A549 (cell line): ENCODE results near the gene PPY.

Experiments used
- BHLHE40 ChIP-seq: IDR thresholded peaks from 2 replicates; pipeline ENCODE4 v1.6.1; 2012; ENCODE audit warnings: low read depth, low read length, inconsistent platforms
- CHD2 ChIP-seq: fragments of 150-350 bp; IDR thresholded peaks from 2 replicates; pipeline ENCODE4 v1.6.1; 2014; ENCODE audit warnings: low read length; ENCODE audit not compliant: partially characterized antibody
- CHD4 ChIP-seq: fragments of 200-600 bp; sonication (generic); IDR thresholded peaks from 2 replicates; pipeline ENCODE4 v1.6.1; 2016; ENCODE audit warnings: antibody characterized with exemption, mild to moderate bottlenecking, borderline replicate concordance
- CTCF ChIP-seq: fragments of >200 bp; sonication (Bioruptor Twin); formaldehyde crosslinking; IDR thresholded peaks from 3 replicates; pipeline ENCODE4 v1.5.1; 2016
- E2F6 ChIP-seq: IDR thresholded peaks from 2 replicates; pipeline ENCODE4 v1.6.1; 2012; ENCODE audit warnings: low read depth, borderline replicate concordance
- EP300 ChIP-seq, 2 experiments: fragments of >200 bp; sonication (Bioruptor Twin); formaldehyde crosslinking; IDR thresholded peaks; 2 replicates in 1 of 2; 3 replicates in 1 of 2; pipeline ENCODE4 v1.6.1; 2016 to 2017
- FOXS1 ChIP-seq: fragments of 250-450 bp; sonication (Bioruptor Pico); IDR thresholded peaks from 2 replicates; pipeline ENCODE4 v1.5.0; 2020; ENCODE audit warnings: mild to moderate bottlenecking, moderate library complexity
- HMGXB4 ChIP-seq: fragments of 250-450 bp; sonication (Bioruptor Pico); IDR thresholded peaks from 2 replicates; pipeline ENCODE4 v1.5.0; 2021; ENCODE audit warnings: mild to moderate bottlenecking, moderate library complexity, borderline replicate concordance
- MAX ChIP-seq: IDR thresholded peaks from 2 replicates; pipeline ENCODE4 v1.6.1; 2012
- MYC ChIP-seq: IDR thresholded peaks from 2 replicates; pipeline ENCODE4 v1.6.1; 2012; ENCODE audit warnings: mild to moderate bottlenecking, inconsistent platforms, low read length, improper control_type of control experiment, borderline replicate concordance
- PBX3 ChIP-seq: IDR thresholded peaks from 2 replicates; pipeline ENCODE4 v1.6.1; 2012

GRCh38 chr17:43924558-43924957 is 17.7 kb downstream of the PPY start:
- TF ChIP-seq CHD2, result no peak
- no peak for TF ChIP-seq PBX3
- TF ChIP-seq HMGXB4 (CRISPR knock-in tag), result no peak
- TF ChIP-seq CTCF, result no peak
- TF ChIP-seq MYC, result no peak
- TF ChIP-seq FOXS1, result no peak
- no peak for TF ChIP-seq CHD4
- no peak for TF ChIP-seq BHLHE40
- TF ChIP-seq EP300 (IDR thresholded peaks at IDR 0.05), result no peak
- no peak for TF ChIP-seq E2F6
- no peak for TF ChIP-seq MAX
